NT2/D1 (cell line): ENCODE data around the gene MROH9.

Source experiments
- DNase-seq: peaks from one replicate; pipeline ENCODE4 v3.0.0-alpha.2; 2011; ENCODE audit warnings: low read depth, low spot score
- H3K27me3 ChIP-seq: 2 replicates; pipeline ENCODE4 v1.6.0; 2011; ENCODE audit warnings: mild to moderate bottlenecking; ENCODE audit not compliant: insufficient read length, insufficient read depth
- H3K36me3 ChIP-seq: 2 replicates; pipeline ENCODE4 v1.6.1; 2011; ENCODE audit warnings: mild to moderate bottlenecking, low read length, mixed read lengths; ENCODE audit not compliant: insufficient read depth, insufficient read length
- H3K4me1 ChIP-seq: 2 replicates; pipeline ENCODE4 v1.5.1; 2011; ENCODE audit not compliant: insufficient read depth, insufficient read length
- H3K4me3 ChIP-seq: 2 replicates; pipeline ENCODE4 v1.5.1; 2011; ENCODE audit warnings: low read depth; ENCODE audit not compliant: insufficient read length
- H3K9ac ChIP-seq: 2 replicates; pipeline ENCODE4 v1.6.0; 2011; ENCODE audit warnings: low read depth; ENCODE audit not compliant: insufficient read length
- H3K9me3 ChIP-seq: 2 replicates; pipeline ENCODE4 v1.5.1; 2011; ENCODE audit warnings: mild to moderate bottlenecking, low read length; ENCODE audit not compliant: insufficient read depth
- SUZ12 ChIP-seq: IDR thresholded peaks from 2 replicates; pipeline ENCODE4 v1.6.1; 2011; ENCODE audit not compliant: insufficient read length, insufficient read depth; ENCODE audit errors: extremely low read depth
- YY1 ChIP-seq: IDR thresholded peaks from 2 replicates; pipeline ENCODE4 v1.6.1; 2011; ENCODE audit not compliant: insufficient read length, insufficient read depth
- ZNF274 ChIP-seq: IDR thresholded peaks from 2 replicates; pipeline ENCODE4 v1.6.1; 2011; ENCODE audit warnings: mild to moderate bottlenecking, low read depth, low read length

The MROH9 gene

GRCh38 chr1:171109966-171110365 is 174.6 kb downstream of the MROH9 start:
- Histone ChIP-seq H3K36me3 (no peaks in the 10 kb centered on the region), H3K9ac (no peak overlapping the region), H3K9me3 (no peaks in the 10 kb centered on the region), H3K27me3 (no peaks in the 10 kb centered on the region), H3K4me3 (no peak overlapping the region), H3K4me1 (no peaks in the 10 kb centered on the region)
- DNase-seq = no peak
- TF ChIP-seq YY1 (no peak), SUZ12 (no peak), ZNF274 (no peak)

GRCh38 chr1:171110621-171111326 is 175.4 kb downstream of the MROH9 start:
- Histone ChIP-seq H3K9me3 (no peaks in the 10 kb centered on the region), H3K9ac (no peak overlapping the region), H3K4me3 (no peak overlapping the region), H3K36me3 (no peaks in the 10 kb centered on the region), H3K4me1 (no peaks in the 10 kb centered on the region), H3K27me3 (no peaks in the 10 kb centered on the region)
- DNase-seq = no peak
- TF ChIP-seq YY1 (no peak), ZNF274 (no peak), SUZ12 (no peak)

- Histone ChIP-seq H3K9me3 (no peaks in the 10 kb centered on the region), H3K4me1 (no peaks in the 10 kb centered on the region), H3K9ac (no peak overlapping the region), H3K36me3 (no peaks in the 10 kb centered on the region), H3K4me3 (no peak overlapping the region), H3K27me3 (no peaks in the 10 kb centered on the region)
- TF ChIP-seq ZNF274 (no peak), YY1 (no peak), SUZ12 (no peak)
- no peak for DNase-seq
Measured at GRCh38 chr1:171112119-171112518, 176.8 kb downstream of the MROH9 start.

GRCh38 chr1:171113382-171113781 is 178.0 kb downstream of the MROH9 start:
- no peaks in the 10 kb centered on the region for H3K36me3 ChIP-seq
- no peak for TF ChIP-seq ZNF274
- no peak for TF ChIP-seq SUZ12
- TF ChIP-seq YY1 = no peak
- DNase-seq = no peak
- H3K27me3 ChIP-seq = no peaks in the 10 kb centered on the region
- H3K4me3 ChIP-seq = no peak overlapping the region
- no peak overlapping the region for H3K9ac ChIP-seq
- H3K4me1 ChIP-seq = no peaks in the 10 kb centered on the region
- no peaks in the 10 kb centered on the region for H3K9me3 ChIP-seq
